ENCODE results near the gene TOMM40.

DNA sequence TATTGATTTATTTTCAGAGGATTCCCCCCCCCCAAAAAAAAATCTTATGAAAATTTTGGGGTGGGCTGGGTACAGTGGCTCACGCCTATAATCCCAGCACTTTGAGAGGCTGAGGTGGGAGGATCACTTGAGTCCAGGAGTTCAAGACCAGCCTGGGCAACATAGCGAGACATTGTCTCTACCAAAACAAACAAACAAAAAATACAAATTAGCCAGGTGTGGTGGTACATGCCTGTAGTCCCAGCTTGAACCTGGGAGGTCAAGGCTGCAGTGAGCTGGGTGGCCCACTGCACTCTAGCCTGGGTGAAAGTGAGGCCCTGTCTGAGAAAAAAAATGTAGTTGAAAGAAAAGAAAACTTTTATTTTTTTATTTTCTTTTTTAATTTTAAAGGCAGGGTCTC lies 27.1 kb upstream of the TOMM40 start:
- TF ChIP-seq CTCF (IDR thresholded peaks at IDR 0.05; ENCODE audit: low read depth, low read length, missing input control) (no peak), MAX (IDR thresholded peaks at IDR 0.05) (no peak), RAD21 (IDR thresholded peaks at IDR 0.05) (no peak)
